ENCODE data around the gene ATP6V0C.
A peak's percentile ranks its signal among the peaks of the same experiment; 100 is the strongest.

Gene ATP6V0C

GRCh38 chr16:2513405-2514332, at the start of gene ATP6V0C:
Gene ATP6V0C, plus strand, starts transcription at chr16:2513952. Its CDS starts 152 bp downstream, at chr16:2514104.
- DNase-seq: peak; percentile 44

- DNase-seq: no peak
Measured at GRCh38 chr16:2464333-2464732, 49.4 kb upstream of the ATP6V0C start.

- DNase-seq: no peak
Measured at GRCh38 chr16:2465653-2466415, 47.9 kb upstream of the ATP6V0C start.

GRCh38 chr16:2466667-2467527, 46.9 kb upstream of the ATP6V0C start:
- DNase-seq: no peak

GRCh38 chr16:2467528-2468232, 46.1 kb upstream of the ATP6V0C start:
- peak; percentile 50 for DNase-seq

GRCh38 chr16:2468233-2468724, 45.5 kb upstream of the ATP6V0C start:
- DNase-seq: peak; percentile 87

GRCh38 chr16:2468725-2469398, 44.9 kb upstream of the ATP6V0C start:
- DNase-seq: peak; percentile 97

GRCh38 chr16:2469399-2470233, 44.1 kb upstream of the ATP6V0C start:
- DNase-seq: no peak

GRCh38 chr16:2470234-2470601, 43.5 kb upstream of the ATP6V0C start:
- no peak for DNase-seq

GRCh38 chr16:2470603-2471015, 43.1 kb upstream of the ATP6V0C start:
- DNase-seq: peak; percentile 74

- no peak for DNase-seq
Measured at GRCh38 chr16:2471016-2471652, 42.6 kb upstream of the ATP6V0C start, which contains the start of gene NTN3. Gene NTN3, plus strand, starts transcription at chr16:2471297. Its CDS starts 405 bp downstream, at chr16:2471702.

GRCh38 chr16:2471653-2472487, 41.9 kb upstream of the ATP6V0C start:
- no peak for DNase-seq

- DNase-seq: no peak
Measured at GRCh38 chr16:2472488-2472864, 41.3 kb upstream of the ATP6V0C start.

- no peak for DNase-seq
Measured at GRCh38 chr16:2472885-2473445, 40.8 kb upstream of the ATP6V0C start.

GRCh38 chr16:2473446-2473926, 40.3 kb upstream of the ATP6V0C start:
- DNase-seq: no peak

GRCh38 chr16:2473999-2474876, 39.5 kb upstream of the ATP6V0C start:
- DNase-seq: no peak

GRCh38 chr16:2474877-2475412, 38.8 kb upstream of the ATP6V0C start, which contains the start of gene TBC1D24:
Gene TBC1D24, plus strand, starts transcription at chr16:2475127. Its CDS starts 21,022 bp downstream, at chr16:2496149.
- DNase-seq: no peak
